ENCODE measurements around the gene STN1.

STN1 gene, protein sequence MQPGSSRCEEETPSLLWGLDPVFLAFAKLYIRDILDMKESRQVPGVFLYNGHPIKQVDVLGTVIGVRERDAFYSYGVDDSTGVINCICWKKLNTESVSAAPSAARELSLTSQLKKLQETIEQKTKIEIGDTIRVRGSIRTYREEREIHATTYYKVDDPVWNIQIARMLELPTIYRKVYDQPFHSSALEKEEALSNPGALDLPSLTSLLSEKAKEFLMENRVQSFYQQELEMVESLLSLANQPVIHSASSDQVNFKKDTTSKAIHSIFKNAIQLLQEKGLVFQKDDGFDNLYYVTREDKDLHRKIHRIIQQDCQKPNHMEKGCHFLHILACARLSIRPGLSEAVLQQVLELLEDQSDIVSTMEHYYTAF

DNA sequence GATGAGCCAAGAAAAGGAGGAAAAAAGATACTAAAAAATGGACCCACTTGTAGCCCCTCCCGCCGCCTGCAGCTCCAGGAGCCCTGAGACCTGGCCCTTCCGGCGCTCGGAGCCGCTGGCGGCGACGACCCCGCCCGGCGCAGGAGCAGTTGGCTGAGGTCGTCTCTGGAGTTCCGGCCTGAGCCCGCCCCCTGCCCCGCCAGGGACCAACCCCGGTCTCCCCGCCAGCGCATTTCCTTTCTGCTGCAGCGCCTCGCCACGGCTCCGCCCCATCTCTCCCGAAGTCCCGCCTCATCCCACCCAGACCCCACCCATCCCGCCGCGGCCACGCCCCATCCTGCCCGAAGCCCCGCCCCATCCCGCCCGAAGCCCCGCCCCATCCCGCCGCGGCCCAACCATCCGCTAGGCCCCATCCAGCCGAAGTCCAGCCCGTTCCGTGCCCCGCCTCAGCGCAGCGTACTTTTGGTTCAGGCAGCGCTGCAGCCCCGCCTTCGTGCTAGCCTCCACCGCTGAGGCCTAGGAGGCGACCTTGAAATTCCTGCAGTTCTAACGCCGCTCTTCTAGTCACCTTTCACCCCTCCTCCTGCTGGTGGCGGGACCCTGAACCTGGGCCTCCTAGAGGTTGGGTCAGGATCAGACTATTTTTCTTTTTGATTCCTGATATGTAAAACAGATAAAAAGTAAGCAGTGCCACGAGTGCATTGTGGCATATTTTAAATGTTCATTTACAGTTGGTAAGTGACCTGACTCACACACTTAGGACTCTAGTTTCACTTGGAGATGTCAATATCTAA, at the start of gene STN1:
TSS of gene STN1 (minus strand) at position 132 of the 794 bp plus-strand sequence. CDS start 590 bp downstream, outside the sequence.
- DNase-seq = peak; percentile 96

- DNase-seq = peak; percentile 35
Observed at GRCh38 chr10:103967448-103968071, 49.6 kb upstream of the STN1 start.

DNA sequence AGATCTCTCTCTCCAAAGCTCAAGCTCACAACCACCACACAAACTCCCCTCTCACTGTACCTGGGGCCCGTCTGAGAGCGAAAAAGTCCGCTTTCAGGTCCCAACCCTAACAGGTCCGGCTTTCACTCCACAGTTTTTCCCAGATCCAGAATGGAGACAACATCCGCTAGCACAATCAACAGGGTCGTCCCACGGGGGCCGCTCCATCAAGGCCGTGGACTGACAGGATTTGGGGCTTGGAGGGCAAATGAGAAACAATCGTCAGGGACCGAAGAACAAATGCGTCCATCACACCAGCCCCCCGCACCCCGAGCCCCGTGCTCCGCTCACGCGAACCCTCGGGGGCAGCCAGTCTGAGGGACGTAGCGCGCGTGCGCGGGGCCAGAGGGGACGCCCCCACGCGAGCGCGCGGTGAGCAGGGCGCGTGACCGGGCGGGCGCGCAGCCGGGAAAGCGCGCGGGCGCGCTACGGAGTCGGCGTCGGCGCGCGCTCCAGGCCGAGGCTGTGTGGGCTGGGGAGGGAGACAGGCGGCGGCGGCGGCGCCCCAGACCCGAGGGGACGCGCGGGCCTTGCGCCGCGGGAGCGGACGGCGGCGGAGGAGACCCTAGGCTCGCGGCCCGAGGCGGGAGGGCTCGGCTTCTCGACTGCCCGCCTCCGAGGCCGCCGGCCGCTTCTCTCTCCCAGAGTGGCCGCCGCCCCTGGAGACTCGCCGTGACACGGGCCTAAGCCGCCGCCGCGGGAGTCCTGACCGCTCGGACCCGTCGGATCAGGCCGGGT, 48.9 kb upstream of the STN1 start, which contains the start of gene SLK:
TSS of gene SLK (plus strand) at position 470 of the 777 bp plus-strand sequence. CDS start 606 bp downstream, outside the sequence.
- peak; percentile 87 for DNase-seq

DNA sequence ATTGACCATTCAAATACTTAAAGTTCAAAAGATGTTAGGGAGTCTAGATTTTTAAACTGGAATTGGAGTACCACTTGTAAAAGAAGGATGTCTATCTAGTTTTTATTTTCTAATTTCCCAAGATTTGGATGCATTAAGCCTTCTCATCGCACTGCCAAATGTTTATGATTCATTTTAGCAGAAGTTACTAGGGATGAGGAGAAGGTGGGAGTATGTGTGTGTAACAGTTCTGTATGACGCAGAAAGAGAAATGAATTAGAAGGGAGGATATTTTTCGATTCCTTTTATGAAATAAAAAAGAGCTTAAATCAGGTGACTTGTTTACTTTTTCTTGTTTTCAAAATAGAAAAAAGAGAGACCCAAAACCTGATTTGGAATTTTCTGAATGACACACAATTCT, 42.1 kb upstream of the STN1 start:
- DNase-seq = no peak

DNA sequence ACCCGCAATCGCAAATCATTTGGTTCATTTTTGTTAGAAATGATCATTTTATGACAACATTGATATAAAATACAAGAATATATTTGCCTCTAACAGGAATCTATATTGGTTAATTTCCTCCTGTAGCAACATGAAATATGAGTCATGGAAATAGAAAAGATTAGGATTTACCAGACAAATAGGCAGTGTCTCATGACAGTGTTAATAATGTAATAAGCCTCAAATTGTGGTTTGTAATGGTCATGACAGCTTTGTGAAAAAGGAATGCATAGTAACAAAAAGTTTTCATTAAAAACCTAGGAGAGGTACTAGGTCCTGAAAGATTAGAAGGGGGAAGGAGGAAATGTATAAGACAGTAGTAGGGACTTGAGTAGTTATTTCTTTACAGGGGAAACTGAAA, 41.0 kb upstream of the STN1 start:
- DNase-seq = no peak

- no peak for DNase-seq
Observed at GRCh38 chr10:103954543-103954942, 36.6 kb upstream of the STN1 start.

DNA sequence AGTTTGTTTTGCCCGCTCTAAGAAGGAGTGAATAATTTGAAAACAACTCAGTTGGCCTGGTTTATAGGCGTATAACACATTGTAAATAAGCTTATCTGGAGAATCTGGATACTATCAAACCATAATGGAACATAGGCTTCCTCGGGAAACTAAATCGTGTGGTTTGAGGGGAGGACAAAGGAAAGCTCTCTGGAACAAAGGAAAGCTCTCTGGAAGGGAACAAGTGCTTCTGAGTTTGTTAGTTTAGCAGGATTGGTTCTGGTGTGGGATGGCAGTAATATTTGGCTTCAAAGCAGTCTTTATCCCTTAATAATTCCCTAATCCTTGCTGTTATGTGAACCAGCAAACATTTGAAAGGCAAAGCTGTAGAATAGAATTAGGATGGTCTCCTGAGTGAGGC, 34.0 kb upstream of the STN1 start:
- DNase-seq = no peak

DNA sequence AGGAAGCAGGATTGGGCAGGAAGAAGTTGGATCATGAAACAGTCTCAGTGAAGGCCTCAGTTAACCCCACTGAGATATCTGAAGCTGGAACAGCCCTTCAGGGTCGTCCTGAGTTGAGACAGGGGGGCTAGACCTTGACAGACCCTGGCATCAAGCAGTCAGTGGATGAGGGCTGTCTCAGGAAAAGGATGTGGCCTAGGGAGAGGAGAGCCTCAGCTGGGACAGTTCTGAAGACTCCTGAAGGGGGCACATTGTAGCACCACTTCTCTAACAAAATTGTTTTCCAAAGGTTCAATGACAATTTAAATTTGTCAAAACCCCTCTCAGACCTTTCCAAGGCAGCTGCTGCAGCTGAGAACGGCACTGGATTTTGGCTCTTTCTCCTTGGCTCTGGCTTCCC, 33.2 kb upstream of the STN1 start:
- no peak for DNase-seq

DNA sequence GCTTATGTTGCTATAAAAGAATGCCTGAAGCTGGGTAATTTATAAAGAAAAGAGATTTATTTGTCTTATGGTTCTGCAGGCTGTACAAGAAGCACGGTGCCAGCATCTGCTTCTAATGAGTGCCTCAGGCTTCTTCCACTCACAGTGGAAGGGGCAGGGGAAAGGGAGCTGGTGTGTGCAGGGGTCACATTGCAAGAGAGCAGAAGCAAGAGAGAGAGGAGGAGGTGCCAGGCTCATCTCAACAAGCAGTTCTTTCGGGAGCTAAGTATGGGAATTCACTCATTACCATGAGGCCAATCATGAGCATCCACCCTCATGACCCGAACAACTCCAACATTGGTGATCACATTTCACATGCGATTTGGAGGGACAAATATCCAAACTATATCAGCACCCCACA, 31.7 kb upstream of the STN1 start:
- DNase-seq = peak; percentile 9

DNA sequence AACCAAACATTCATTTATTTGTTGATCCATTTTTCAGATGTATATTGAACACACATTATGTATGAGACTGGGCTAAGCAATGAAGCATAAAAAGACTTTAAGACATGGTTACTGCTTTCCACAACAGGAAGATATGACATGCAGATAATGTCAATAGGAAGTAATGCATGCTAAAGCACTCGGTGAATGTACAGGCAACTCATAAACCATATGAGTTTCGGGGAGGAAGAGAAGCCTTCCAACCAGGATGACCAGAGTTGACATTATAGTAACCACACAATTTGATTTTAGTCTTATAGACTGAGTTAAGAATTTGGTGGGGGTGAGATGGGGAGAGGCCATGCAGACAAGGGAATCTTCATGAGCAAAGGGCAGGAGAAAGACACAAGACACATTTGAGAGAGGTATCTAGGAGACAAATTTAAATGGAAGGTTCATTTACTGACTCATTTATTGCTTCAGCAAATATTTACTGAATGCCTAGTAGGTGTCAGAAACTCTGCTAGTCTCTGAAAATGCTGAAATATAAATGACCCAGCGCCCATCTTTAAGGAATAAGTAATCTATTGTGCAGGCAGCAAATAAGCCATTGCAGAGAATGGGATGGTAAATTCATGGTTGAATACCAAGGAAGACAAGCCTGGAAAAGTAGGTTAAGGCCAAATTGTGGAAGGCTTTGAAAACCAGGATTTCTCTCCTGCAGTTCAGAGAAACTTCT, 30.0 kb upstream of the STN1 start:
- DNase-seq = no peak

DNA sequence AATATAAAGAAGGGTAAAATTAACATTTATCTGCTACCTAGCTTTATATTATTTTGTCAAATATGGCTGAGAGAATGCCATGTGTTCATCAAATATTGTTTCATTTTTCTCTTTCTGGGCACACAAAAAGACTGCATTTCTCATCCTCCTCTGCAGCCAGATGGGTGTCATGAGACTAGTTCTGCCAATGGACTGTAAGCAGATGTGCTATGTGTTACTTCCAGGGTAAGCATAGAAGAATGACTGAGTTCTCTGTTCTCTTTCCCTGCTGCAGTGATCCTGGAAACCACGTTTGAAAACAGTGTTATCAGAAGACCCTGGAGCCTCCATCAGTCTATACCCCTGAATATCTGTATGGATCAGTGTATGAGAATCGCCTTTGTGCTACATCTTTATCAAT, 24.9 kb upstream of the STN1 start:
- DNase-seq = no peak

DNA sequence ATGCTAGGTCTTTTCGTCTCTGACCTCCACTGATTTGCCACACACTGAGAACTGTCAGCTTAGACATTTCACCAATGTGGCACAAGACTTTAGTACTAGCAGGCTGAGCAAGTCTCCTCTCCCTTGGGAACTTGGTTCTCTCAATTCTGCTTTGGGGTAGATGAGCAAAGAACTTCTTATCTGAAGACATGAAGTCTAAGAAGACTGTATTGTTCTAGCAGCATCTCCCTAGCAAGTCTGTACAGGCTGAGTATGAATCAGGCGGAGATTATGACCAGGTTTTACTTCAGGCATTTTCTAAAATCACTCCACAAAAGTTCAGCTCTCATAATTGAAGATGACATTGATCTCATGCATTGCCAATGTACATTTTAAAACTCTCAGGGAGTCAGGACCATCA, 23.8 kb upstream of the STN1 start:
- DNase-seq = no peak

DNA sequence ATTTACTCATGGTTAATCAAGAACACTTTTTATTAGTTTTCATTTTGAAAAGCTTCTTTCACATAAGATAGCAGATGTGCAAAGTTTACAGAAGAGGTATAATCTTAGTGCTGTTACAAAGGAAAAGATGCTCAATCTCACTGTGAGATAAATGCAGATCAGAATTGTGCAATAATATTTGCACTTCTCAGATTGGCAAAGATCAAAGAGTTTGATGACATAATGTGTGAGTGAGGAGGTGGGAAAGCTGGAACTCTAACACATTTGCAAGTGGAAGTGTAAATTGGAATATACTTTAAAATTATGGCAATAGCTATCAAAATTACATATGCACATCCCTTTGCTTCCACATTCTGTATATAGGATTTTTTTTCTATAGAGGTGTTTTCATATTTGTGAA, 21.5 kb upstream of the STN1 start:
- DNase-seq = no peak

GRCh38 chr10:103936022-103936421, 18.0 kb upstream of the STN1 start:
- no peak for DNase-seq

DNA sequence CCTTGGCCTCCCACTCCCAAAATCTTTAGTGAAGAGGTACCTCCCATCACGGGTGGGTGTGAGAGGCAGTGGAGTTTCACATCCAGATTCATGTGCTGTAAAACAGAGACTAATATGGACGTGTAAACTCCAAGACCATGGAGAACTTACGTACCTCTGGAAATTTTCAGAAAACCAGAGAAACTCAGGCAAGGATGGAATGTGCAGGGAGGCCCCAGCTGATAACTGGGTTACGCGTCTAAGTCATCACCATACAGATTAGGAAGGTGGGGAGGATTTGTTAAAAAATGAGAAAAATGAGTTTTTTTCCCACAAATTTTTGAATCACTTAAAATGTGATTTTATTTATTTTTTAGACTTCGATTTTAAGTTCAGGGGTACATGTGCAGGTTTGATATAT, 16.3 kb upstream of the STN1 start:
- no peak for DNase-seq

GRCh38 chr10:103933557-103934121, 15.7 kb upstream of the STN1 start:
- no peak for DNase-seq

DNA sequence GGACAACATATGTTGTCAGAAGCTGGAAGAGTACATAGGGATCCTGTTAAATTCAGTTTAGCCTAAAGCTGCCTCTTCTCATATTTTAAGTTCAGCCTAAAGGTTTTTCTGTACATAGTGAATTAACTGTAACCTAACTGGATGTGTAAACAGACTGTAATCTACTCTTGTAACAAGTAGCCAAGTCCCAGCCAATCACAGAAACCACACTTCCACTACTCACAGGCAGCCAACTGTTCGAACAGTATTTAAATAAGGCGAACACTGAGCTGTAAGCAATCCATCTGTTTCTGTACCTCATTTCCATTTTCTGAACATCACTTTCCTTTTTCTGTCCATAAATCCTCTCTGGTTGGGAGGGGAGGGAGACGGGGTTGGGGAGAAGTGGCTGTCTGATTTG, 15.0 kb upstream of the STN1 start:
- DNase-seq = no peak

DNA sequence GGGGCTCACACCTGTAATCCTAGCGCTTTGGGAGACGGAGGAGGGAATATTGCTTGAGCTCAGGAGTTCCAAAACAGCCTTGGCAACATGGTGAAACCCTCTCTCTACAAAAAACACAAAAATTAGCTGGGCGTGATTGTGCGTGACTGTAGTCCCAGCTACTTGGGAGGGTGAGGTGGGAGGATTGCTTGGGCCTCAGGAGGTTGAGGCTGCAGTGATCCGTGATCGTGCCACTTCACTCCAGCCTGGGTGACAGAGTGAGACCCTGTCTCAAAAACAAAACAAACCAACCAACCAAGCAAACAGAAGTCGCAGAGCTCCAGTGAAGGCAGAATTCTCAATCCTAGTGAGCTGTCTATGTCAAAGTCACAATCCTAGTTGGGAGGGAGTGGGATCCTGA, 14.3 kb upstream of the STN1 start:
- no peak for DNase-seq

- no peak for DNase-seq
Observed at GRCh38 chr10:103931603-103932002, 13.6 kb upstream of the STN1 start.

DNA sequence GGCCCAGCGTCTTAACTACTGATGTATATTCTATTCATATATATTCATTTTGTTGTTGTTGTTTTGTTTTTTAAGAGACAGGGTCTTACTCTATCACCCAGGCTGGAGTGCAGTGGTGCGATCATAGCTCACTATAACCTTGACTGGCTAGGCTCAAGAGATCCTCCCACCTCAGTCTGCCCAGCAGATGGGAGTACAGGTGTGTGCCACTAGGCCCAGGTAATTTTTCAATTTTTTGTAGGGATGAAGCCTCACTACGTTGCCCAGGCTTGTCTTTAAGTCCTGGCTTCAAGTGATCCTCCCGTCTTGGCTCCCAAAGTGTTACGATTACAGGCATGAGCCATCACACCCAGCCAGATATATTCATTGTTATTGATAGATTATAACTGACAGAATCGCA, 12.9 kb upstream of the STN1 start:
- no peak for DNase-seq

GRCh38 chr10:103930449-103930848, 12.5 kb upstream of the STN1 start:
- no peak for DNase-seq

- DNase-seq = no peak
Observed at GRCh38 chr10:103929381-103929921, 11.5 kb upstream of the STN1 start.
